SK-N-SH (cell line): Measurements from ENCODE around the gene DCST1.

Experiments
- CTCF ChIP-seq: fragments of 200-600 bp; sonication (generic); IDR thresholded peaks from 2 replicates; pipeline ENCODE4 v1.6.1; 2017; ENCODE audit warnings: antibody characterized with exemption, mild to moderate bottlenecking, moderate library complexity
- FOSL2 ChIP-seq: IDR thresholded peaks from 2 replicates; pipeline ENCODE4 v1.4.0; 2012; ENCODE audit warnings: low read depth, mild to moderate bottlenecking, moderate library complexity, borderline replicate concordance
- FOXJ3 ChIP-seq: sonication (generic); formaldehyde crosslinking; IDR thresholded peaks from 2 replicates; pipeline ENCODE4 v1.5.1; 2020; ENCODE audit warnings: mild to moderate bottlenecking, missing genetic modification reagents
- IRF3 ChIP-seq: fragments of 150-350 bp; IDR thresholded peaks from 2 replicates; pipeline ENCODE4 v1.6.1; 2016; ENCODE audit warnings: mild to moderate bottlenecking, low read depth, low read length
- MAX ChIP-seq: IDR thresholded peaks from 2 replicates; pipeline ENCODE4 v1.4.0; 2012; ENCODE audit warnings: low read depth
- NRF1 ChIP-seq: IDR thresholded peaks from 2 replicates; pipeline ENCODE4 v1.6.1; 2012; ENCODE audit warnings: low read depth, mild to moderate bottlenecking, low read length
- POLR2AphosphoS5 ChIP-seq: IDR thresholded peaks from 2 replicates; pipeline ENCODE4 v1.6.1; 2012; ENCODE audit warnings: low read depth, low read length
- TEAD4 ChIP-seq: IDR thresholded peaks from 2 replicates; pipeline ENCODE4 v1.4.0; 2012; ENCODE audit warnings: mild to moderate bottlenecking, borderline replicate concordance; ENCODE audit not compliant: insufficient read depth
- YY1 ChIP-seq: IDR thresholded peaks from 2 replicates; pipeline ENCODE4 v1.4.0; 2012; ENCODE audit warnings: low read depth, mild to moderate bottlenecking

- TF ChIP-seq MAX (no peak), CTCF (no peak), FOSL2 (no peak), IRF3 (no peak), NRF1 (no peak), POLR2AphosphoS5 (no peak), FOXJ3 (no peak), TEAD4 (no peak), YY1 (no peak)
Measured at GRCh38 chr1:155064111-155064831, 30.6 kb downstream of the DCST1 start.
